Stimulated activated CD8-positive, alpha-beta memory T cell treated with anti-CD3 and anti-CD28 coated beads, Interleukin-12 subunit alpha, Interleukin-12 subunit beta, amount 100 ng/mL, for 4 hours (primary cell): ENCODE results near the gene RBM12.

Experiments
- DNase-seq: peaks from one replicate; pipeline ENCODE4 v3.0.0-alpha.2; 2020; ENCODE audit warnings: low read depth

Gene RBM12

GRCh38 chr20:35600176-35600992 lies 64.3 kb downstream of the RBM12 start:
- DNase-seq = no peak

- no peak for DNase-seq
These were observed 65.0 kb downstream of the RBM12 start for GRCh38 chr20:35599776-35600120.
